WTC11 (cell line): Measurements from ENCODE around the gene ABHD18. TPM values are rescaled to one million over a fixed set of nuclear protein-coding genes. Genes with fewer than 3 reads are reported as not detected.

Experiments
- ATAC-seq: fragments of 200-7000 bp; cut with Tn5 transposase; 2 replicates; pipeline ENCODE4 v1.10.0; 2021; ENCODE audit warnings: mild to moderate bottlenecking, moderate library complexity
- CTCF ChIA-PET: fragments of 300-600 bp; sonication (Branson Sonifier 250); formaldehyde crosslinking; loops from one replicate; lab custom pipeline; 2021; ENCODE audit warnings: antibody characterized with exemption; lab: Charles Lee
- POLR2A ChIA-PET: fragments of 350-600 bp; sonication (Branson Sonifier 250); formaldehyde crosslinking; loops from one replicate; lab custom pipeline; 2021; ENCODE audit warnings: antibody characterized with exemption; lab: Charles Lee
- DNase-seq: peaks from one replicate; pipeline ENCODE4 v3.0.0; 2021; ENCODE audit warnings: low spot score
- H3K27ac Mint-ChIP-seq: 2 replicates; pipeline ENCODE4 v1.8.0; 2021; ENCODE audit warnings: mixed read lengths
- H3K27me3 Mint-ChIP-seq: 2 replicates; pipeline ENCODE4 v1.8.0; 2021; ENCODE audit warnings: low read depth, mild to moderate bottlenecking, moderate library complexity, mixed read lengths
- H3K36me3 Mint-ChIP-seq: 2 replicates; pipeline ENCODE4 v1.8.0; 2021; ENCODE audit warnings: mixed read lengths
- H3K4me1 Mint-ChIP-seq: 2 replicates; pipeline ENCODE4 v1.8.0; 2022; ENCODE audit warnings: mixed read lengths
- H3K4me3 Mint-ChIP-seq: 2 replicates; pipeline ENCODE4 v1.8.0; 2021; ENCODE audit warnings: mild to moderate bottlenecking, moderate library complexity, mixed read lengths
- H3K9me3 Mint-ChIP-seq: 2 replicates; pipeline ENCODE4 v1.8.0; 2021; ENCODE audit warnings: mixed read lengths
- EMX1 ChIP-seq: fragments of 250-450 bp; sonication (Bioruptor Pico); IDR thresholded peaks from 2 replicates; pipeline ENCODE4 v1.8.0; 2021; ENCODE audit warnings: mild to moderate bottlenecking
- FOXJ3 ChIP-seq: sonication (generic); formaldehyde crosslinking; IDR thresholded peaks from 2 replicates; pipeline ENCODE4 v1.9.0; 2021; ENCODE audit warnings: missing genetic modification reagents, mild to moderate bottlenecking, borderline replicate concordance
- GABPB1 ChIP-seq: sonication (generic); formaldehyde crosslinking; IDR thresholded peaks from 2 replicates; pipeline ENCODE4 v1.8.1; 2023; ENCODE audit warnings: mild to moderate bottlenecking, missing genetic modification reagents
- GTF2I ChIP-seq: fragments of 250-450 bp; sonication (Bioruptor Pico); conservative IDR thresholded peaks from 2 replicates; pipeline ENCODE4 v1.4.0; 2021; ENCODE audit warnings: mild to moderate bottlenecking
- MYBL2 ChIP-seq: sonication (generic); formaldehyde crosslinking; IDR thresholded peaks from 2 replicates; pipeline ENCODE4 v1.8.1; 2023; ENCODE audit warnings: mild to moderate bottlenecking, moderate library complexity, missing genetic modification reagents
- OVOL2 ChIP-seq: fragments of 250-450 bp; sonication (Bioruptor Pico); IDR thresholded peaks from 2 replicates; pipeline ENCODE4 v1.9.0; 2021; ENCODE audit warnings: mild to moderate bottlenecking, borderline replicate concordance
- RORB ChIP-seq: fragments of 250-450 bp; sonication (Bioruptor Pico); IDR thresholded peaks from 2 replicates; pipeline ENCODE4 v1.9.0; 2021; ENCODE audit warnings: mild to moderate bottlenecking
- SP1 ChIP-seq: sonication (generic); formaldehyde crosslinking; conservative IDR thresholded peaks from 2 replicates; pipeline ENCODE4 v1.8.1; 2022; ENCODE audit warnings: missing genetic modification reagents
- TEAD4 ChIP-seq: sonication (generic); formaldehyde crosslinking; IDR thresholded peaks from 2 replicates; pipeline ENCODE4 v1.8.0; 2022; ENCODE audit warnings: mild to moderate bottlenecking, missing genetic modification reagents
- USF1 ChIP-seq: sonication (generic); formaldehyde crosslinking; IDR thresholded peaks from 2 replicates; pipeline ENCODE4 v1.8.0; 2022; ENCODE audit warnings: mild to moderate bottlenecking, missing genetic modification reagents
- ZNF138 ChIP-seq: sonication (generic); formaldehyde crosslinking; conservative IDR thresholded peaks from 2 replicates; pipeline ENCODE4 v1.8.1; 2022; ENCODE audit warnings: mild to moderate bottlenecking, moderate library complexity, missing genetic modification reagents
- ZNF219 ChIP-seq: sonication (generic); formaldehyde crosslinking; IDR thresholded peaks from 2 replicates; pipeline ENCODE4 v1.8.0; 2023; ENCODE audit warnings: missing genetic modification reagents, mild to moderate bottlenecking, borderline replicate concordance
- ZNF317 ChIP-seq: sonication (generic); formaldehyde crosslinking; IDR thresholded peaks from 2 replicates; pipeline ENCODE4 v1.8.1; 2023; ENCODE audit warnings: low read depth, mild to moderate bottlenecking, moderate library complexity, missing genetic modification reagents, borderline replicate concordance
- ZNF396 ChIP-seq: fragments of 250-450 bp; sonication (Bioruptor Pico); IDR thresholded peaks from 2 replicates; pipeline ENCODE4 v1.8.0; 2021; ENCODE audit warnings: mild to moderate bottlenecking, moderate library complexity, borderline replicate concordance
- ZNF423 ChIP-seq: fragments of 250-450 bp; sonication (Bioruptor Pico); IDR thresholded peaks from 2 replicates; pipeline ENCODE4 v2.1.2; 2022; ENCODE audit warnings: mild to moderate bottlenecking, moderate library complexity
- ZNF512 ChIP-seq: sonication (generic); formaldehyde crosslinking; IDR thresholded peaks from 2 replicates; pipeline ENCODE4 v1.8.1; 2022; ENCODE audit warnings: missing genetic modification reagents, borderline replicate concordance
- total RNA-seq: library from RNA; stranded (reverse); gene quantifications from 3 replicates; pipeline ENCODE4 v1.2.3, GENCODE V29; 2021
- TF ChIP-seq, protein P1 (sequence below): sonication (generic); formaldehyde crosslinking; IDR thresholded peaks from 2 replicates; pipeline ENCODE4 v1.8.0; 2022; ENCODE audit warnings: mild to moderate bottlenecking, missing genetic modification reagents
- TF ChIP-seq, protein P2 (sequence below): fragments of 250-450 bp; sonication (Bioruptor Pico); conservative IDR thresholded peaks from 2 replicates; pipeline ENCODE4 v1.9.0; 2021; ENCODE audit warnings: mild to moderate bottlenecking
- TF ChIP-seq, protein P3 (sequence below): sonication (generic); formaldehyde crosslinking; IDR thresholded peaks from 2 replicates; pipeline ENCODE4 v1.8.1; 2022; ENCODE audit warnings: low read depth, missing genetic modification reagents, borderline replicate concordance
- TF ChIP-seq, protein P4 (sequence below): sonication (generic); formaldehyde crosslinking; IDR thresholded peaks from 2 replicates; pipeline ENCODE4 v1.8.0; 2022; ENCODE audit warnings: missing genetic modification reagents

ABHD18 gene
- total RNA-seq, 1 experiment from 2014 or later: 15.9 TPM

DNA sequence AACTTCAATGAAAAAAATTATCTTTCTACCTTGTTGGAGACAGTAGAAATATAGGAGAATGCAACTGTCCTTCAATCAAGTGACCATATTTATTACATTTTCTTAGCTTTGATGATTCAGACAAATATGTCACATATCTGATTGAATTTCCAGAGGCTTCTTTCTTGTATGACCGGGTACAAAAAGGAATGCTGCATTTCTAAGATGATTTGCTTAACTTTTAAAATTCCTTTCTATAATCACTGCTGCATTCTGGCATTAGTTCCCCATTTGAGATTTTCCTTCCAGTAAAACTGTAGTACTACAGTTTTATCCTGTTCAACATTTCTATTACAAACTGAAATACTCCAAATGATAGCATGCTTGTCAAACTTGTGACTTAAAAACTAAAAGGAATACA, 5.4 kb upstream of the ABHD18 start:
- TF ChIP-seq ZNF396 (CRISPR knock-in tag) (no peak), ZNF317 (CRISPR knock-in tag) (no peak), ZNF138 (CRISPR knock-in tag) (no peak), EMX1 (no peak), OVOL2 (CRISPR knock-in tag) (no peak), ZNF219 (no peak), GTF2I (no peak), USF1 (CRISPR knock-in tag) (no peak), GABPB1 (CRISPR knock-in tag) (no peak), ZNF512 (CRISPR knock-in tag) (no peak), ZNF423 (no peak), MYBL2 (no peak), FOXJ3 (no peak), RORB (CRISPR knock-in tag) (no peak), SP1 (CRISPR knock-in tag) (no peak), TEAD4 (CRISPR knock-in tag) (no peak)
- TF ChIP-seq, protein P1, sequence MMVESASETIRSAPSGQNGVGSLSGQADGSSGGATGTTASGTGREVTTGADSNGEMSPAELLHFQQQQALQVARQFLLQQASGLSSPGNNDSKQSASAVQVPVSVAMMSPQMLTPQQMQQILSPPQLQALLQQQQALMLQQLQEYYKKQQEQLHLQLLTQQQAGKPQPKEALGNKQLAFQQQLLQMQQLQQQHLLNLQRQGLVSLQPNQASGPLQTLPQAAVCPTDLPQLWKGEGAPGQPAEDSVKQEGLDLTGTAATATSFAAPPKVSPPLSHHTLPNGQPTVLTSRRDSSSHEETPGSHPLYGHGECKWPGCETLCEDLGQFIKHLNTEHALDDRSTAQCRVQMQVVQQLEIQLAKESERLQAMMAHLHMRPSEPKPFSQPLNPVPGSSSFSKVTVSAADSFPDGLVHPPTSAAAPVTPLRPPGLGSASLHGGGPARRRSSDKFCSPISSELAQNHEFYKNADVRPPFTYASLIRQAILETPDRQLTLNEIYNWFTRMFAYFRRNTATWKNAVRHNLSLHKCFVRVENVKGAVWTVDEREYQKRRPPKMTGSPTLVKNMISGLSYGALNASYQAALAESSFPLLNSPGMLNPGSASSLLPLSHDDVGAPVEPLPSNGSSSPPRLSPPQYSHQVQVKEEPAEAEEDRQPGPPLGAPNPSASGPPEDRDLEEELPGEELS: no peak
- TF ChIP-seq, protein P2, sequence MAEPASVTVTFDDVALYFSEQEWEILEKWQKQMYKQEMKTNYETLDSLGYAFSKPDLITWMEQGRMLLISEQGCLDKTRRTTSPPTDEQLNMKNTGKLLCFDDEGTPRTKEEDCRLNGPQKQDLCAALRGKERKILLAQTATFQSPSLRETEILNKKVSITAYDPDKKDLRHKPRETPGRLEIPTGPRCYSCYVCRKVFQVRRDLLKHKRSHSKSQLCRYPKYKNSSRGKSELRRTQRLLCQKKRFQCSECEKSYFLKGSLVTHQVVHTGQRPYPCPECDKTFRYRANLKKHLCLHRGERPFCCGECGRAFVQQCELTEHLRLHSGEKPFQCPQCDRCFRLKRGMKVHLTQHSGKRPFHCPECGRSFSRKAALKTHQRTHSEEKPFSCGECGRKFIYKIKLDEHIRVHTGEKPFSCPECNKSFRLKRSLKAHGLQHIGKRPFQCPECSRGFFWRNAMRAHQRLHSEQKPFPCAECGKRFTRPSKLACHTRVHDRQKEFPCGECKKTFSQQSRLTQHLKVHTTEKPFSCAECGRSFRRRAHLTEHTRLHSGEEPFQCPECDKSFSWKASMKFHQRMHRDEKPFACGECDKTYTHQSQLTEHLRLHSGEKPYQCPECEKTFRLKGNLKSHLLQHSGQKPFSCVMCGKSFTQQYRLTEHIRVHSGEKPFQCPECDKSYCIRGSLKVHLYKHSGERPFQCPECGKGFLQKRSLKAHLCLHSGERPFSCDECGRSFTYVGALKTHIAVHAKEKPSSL (CRISPR knock-in tag): no peak
- TF ChIP-seq, protein P3, sequence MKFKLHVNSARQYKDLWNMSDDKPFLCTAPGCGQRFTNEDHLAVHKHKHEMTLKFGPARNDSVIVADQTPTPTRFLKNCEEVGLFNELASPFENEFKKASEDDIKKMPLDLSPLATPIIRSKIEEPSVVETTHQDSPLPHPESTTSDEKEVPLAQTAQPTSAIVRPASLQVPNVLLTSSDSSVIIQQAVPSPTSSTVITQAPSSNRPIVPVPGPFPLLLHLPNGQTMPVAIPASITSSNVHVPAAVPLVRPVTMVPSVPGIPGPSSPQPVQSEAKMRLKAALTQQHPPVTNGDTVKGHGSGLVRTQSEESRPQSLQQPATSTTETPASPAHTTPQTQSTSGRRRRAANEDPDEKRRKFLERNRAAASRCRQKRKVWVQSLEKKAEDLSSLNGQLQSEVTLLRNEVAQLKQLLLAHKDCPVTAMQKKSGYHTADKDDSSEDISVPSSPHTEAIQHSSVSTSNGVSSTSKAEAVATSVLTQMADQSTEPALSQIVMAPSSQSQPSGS (CRISPR knock-in tag): no peak
- TF ChIP-seq, protein P4, sequence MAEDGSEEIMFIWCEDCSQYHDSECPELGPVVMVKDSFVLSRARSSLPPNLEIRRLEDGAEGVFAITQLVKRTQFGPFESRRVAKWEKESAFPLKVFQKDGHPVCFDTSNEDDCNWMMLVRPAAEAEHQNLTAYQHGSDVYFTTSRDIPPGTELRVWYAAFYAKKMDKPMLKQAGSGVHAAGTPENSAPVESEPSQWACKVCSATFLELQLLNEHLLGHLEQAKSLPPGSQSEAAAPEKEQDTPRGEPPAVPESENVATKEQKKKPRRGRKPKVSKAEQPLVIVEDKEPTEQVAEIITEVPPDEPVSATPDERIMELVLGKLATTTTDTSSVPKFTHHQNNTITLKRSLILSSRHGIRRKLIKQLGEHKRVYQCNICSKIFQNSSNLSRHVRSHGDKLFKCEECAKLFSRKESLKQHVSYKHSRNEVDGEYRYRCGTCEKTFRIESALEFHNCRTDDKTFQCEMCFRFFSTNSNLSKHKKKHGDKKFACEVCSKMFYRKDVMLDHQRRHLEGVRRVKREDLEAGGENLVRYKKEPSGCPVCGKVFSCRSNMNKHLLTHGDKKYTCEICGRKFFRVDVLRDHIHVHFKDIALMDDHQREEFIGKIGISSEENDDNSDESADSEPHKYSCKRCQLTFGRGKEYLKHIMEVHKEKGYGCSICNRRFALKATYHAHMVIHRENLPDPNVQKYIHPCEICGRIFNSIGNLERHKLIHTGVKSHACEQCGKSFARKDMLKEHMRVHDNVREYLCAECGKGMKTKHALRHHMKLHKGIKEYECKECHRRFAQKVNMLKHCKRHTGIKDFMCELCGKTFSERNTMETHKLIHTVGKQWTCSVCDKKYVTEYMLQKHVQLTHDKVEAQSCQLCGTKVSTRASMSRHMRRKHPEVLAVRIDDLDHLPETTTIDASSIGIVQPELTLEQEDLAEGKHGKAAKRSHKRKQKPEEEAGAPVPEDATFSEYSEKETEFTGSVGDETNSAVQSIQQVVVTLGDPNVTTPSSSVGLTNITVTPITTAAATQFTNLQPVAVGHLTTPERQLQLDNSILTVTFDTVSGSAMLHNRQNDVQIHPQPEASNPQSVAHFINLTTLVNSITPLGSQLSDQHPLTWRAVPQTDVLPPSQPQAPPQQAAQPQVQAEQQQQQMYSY: no peak
- H3K27ac Mint-ChIP-seq: no peak overlapping the region
- no peak overlapping the region for H3K4me3 Mint-ChIP-seq
- peaks cover 12% of the 10 kb centered on the region for H3K36me3 Mint-ChIP-seq
- ATAC-seq (no peak), DNase-seq (no peak)
- no peaks in the 10 kb centered on the region for H3K27me3 Mint-ChIP-seq
- H3K4me1 Mint-ChIP-seq: peaks cover 6% of the 10 kb centered on the region
- no peaks in the 10 kb centered on the region for H3K9me3 Mint-ChIP-seq
- POLR2A ChIA-PET: no interaction called here
- CTCF ChIA-PET: no interaction called here
